HG03064 (cell line): ENCODE results near the gene ATIC.

Experiments
- ATAC-seq: cut with Tn5 transposase; IDR thresholded peaks from one replicate; pipeline ENCODE4 v1.9.1; 2021; ENCODE audit warnings: low read depth; ENCODE audit not compliant: unreplicated experiment

ATIC gene

GRCh38 chr2:215394102-215394805 is 82.4 kb downstream of the ATIC start:
- ATAC-seq: no peak

- ATAC-seq: no peak
Measured at GRCh38 chr2:215395687-215396460, 84.0 kb downstream of the ATIC start.

DNA sequence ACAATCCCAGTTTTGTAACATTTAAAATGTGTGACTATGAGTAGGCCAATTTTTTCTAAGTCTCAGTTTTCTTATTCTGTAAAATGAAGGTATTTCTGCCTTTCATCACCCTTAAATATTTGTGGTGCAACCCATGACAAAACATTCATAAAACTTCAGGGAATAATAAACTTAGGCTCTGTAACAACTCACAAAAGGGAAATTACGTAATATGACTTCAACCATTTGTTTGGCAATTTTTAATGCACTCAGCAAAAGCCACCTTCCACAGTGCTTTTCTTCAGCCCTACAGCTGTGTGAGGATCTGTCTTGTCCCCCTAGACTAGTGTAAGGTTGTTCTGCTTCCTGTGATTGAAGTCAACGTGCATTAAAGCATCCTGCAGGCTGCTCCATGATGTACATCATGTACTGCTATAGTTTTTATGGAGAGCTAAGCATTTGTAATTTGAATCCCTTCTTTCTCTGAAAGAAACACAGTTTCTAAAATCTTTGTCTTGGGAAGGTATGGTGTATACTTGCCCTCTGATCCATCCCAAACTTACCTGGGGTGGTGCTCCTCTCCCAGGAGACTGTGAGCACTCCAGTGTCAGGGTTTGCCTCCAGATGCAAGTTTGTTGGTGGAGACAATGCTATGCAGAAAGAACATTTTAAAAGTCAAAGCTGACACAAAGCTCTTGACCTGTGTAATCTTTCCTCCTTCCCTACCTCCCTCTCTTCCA is 84.9 kb downstream of the ATIC start:
- no peak for ATAC-seq

DNA sequence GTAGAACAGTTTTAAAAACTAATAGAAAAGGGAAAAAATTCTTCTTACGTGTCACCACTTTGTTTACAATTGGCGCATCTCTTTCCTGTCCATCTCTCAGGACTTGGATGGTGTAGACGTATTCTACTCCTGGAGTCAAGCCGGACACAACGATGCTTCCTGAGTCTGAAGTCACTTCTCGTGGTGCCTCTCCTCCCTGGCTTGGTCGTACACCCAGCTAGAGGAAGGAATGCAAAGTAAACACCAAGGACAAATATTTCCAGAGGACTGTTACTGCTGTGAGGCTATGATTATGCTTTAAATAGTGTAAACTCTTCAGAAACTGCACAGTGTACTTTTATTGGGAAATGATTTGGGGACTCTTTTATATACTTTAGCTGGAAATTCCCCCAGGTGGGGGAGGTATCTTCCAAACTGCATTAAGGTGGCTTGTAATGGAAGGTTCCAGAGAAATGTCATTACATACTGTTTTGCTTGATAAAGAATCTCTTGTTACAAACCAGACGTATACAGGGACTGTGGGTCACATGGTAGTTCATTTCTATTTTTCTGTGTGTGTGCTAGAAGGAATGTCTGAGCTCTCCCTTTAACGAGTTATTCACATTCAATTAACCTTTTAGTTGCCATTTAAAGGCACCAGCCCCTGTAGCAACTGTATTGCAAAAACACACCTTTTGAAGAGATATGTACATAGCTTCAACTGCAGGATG is 85.9 kb downstream of the ATIC start:
- ATAC-seq: no peak

- no peak for ATAC-seq
Measured at GRCh38 chr2:215399067-215399716, 87.3 kb downstream of the ATIC start.
